Measurements from ENCODE around the gene RAB36. TPM values are rescaled to one million over a fixed set of nuclear protein-coding genes. Genes with fewer than 3 reads are reported as not detected.

RAB36 gene
- total RNA-seq, 1 donor from 2014 or later, result 0.77 TPM

DNA sequence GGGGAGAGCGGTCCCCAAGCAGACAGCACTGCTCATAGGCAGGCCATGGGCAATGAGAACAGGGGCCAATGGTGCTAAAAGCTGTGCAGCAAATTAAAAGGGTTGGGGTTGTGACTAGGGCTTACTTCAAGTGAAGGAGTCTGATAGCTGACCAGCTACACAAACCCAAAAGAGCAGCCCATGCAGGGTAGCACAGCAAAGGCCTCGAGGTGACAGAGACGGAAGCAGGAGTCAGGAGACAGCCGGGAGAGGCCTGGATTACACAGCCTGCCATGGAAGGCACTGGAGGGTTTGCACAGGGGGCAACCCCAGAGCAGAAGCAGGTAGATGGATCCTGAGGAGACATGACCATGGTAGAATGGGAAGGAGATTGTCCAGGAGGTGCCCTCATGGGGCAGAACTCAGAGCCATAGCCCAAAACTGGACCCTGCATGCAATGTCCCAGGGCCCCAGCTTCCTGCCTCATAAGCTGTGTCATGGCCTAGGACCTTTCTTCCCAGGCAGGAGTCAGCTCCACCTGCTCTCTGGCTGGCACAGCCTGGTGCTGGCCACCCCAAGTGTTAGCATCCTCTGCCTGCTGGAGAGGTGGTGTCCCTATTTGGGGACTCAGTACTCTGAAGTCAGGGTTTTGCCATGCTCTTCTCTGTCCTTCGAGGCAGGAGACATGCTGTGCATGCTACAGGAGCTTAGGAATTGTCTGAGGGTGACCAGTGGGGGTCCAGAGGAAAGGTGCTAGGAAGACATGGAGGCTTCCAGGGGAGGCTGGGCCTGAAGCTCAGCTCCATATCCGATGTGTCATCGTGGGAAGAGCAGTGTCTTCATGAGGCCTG lies 36.8 kb upstream of the RAB36 start:
- DNase-seq (ENCODE audit: low read depth in 2 of 2), result no peak

DNA sequence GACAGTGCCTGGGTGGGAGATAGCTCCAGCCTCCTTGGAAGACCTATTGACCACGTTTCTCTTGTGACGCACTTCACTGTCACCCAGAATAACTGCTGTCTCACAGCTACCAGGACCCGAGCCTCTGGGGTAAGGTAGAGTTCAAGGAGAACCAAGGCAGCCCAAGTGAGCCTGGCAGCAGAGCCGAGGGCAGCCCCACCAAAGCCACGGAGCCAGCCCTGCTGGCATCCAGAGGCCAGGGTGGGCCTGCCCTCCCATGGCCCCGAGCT lies 36.3 kb upstream of the RAB36 start:
- DNase-seq (ENCODE audit: low read depth in 2 of 2), result no peak

DNA sequence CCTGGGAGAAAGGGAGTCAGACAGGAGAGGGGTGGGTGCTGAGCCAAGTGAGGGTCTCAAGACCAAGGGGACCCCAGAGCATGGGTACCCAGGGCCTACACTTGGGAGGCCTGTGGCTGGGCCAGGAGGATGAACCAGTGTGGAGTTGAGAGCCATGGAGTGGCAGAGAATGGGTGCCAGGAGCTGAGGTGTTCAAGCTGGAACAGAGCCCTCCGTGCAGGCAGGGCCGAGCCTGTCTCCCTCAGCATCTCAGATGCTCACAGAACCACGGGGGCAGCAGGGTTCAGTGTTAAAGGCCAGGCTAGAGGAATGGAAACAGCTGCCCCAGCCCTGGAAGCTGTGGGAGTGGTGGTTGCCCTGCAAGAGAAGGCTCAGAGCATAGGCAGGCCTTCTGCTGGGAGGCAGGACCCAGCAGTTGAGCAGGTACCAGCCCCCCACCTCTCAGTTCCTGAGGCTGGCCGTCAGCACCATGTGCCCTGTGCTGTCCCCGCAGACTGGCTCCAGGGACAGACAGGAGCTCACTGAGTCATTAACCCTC lies 35.8 kb upstream of the RAB36 start:
- DNase-seq (ENCODE audit: low read depth in 2 of 2), result no peak

DNA sequence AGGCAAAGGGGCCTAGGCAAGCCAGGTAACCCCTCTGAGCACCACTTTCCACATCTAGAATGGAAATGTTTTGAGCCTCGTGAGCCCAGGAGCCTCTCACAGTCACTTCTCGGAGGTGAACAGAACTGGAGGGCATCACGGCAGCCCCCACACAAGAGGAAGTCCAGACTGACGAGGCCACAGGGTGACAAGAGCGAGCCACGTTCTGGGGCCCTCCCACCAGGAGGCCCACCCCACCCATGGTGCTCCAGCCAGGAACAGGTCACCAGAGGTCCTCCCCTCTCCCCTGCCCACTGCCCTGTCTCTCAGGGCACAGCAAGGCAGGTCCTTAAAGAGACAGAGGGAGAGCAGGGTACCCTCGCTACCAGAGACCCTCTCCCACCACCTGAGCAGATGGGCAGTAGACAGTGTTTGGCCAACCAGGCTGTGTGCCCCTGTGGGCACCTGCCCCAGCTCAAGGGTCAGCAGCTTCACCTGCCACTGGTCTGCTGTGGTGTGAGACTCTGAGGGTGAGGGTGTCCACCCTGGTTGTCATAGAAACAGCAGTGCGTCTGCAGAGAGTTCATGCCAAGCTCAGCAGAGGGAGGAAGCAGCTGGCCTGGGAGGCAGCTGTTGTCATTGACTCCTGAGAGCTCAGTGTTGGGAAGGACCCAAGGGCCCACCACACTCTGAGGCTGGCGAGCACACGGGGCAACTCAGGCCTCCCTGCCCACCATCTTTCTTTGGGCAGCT lies 34.9 kb upstream of the RAB36 start:
- DNase-seq (ENCODE audit: low read depth in 2 of 2), result peak; percentile 12 to 36

DNA sequence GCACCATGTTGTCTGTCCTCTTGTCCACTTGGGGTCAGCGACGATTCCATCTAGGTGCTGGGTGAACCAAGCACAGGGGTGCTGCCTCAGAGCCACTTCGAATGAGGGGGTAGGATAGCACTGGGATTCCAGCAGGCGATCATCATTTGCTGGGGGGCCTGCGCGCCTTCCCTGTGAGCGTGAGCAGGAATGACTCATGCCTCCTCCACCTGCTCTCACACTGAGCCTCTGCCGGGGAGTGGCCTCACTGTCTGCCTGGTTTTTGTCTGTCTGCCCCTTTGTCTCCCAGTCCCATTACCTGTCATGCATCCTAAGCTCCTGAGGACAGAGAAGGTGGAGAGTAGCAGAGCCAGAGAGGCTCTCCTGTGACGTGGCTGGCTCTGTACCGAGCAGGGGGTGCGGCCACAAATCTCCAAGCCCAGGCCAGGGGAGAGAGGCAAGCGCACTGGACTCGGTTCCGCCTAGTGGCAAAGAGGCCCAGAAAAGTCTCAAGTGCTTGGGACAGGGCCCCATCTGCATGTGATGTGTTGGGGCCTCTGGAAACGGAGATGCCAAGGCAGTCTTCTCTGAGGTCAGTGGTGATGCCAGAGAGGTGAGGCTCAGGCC lies 34.3 kb upstream of the RAB36 start:
- DNase-seq (ENCODE audit: low read depth in 2 of 2), result no peak

DNA sequence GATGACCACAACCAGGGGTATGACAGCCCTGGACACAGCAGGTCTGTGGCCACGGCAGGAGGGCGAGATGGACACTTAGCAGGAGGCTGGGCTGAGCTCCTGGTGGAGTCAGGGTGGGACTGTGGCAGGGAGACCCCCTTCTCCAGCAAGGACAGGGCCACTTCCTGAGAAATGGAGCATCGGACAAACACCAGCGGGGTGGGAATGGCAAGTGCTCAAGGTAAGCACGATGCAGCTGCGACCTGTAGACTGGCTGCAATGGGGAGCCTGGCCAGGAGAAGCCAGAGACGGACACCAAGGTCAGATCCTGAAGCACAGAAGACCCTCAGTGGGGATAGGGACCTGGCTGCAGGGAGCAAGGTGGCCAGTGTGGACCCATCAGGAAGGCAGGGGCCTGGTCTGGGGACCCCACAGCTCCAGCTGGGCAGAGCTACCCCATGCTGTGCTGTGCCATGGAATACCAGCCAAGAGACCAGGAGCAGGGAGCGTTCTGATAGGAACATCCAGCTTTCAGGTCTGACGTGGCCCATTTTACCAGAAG lies 32.7 kb upstream of the RAB36 start:
- no peak for DNase-seq (ENCODE audit: low read depth in 2 of 2)

DNA sequence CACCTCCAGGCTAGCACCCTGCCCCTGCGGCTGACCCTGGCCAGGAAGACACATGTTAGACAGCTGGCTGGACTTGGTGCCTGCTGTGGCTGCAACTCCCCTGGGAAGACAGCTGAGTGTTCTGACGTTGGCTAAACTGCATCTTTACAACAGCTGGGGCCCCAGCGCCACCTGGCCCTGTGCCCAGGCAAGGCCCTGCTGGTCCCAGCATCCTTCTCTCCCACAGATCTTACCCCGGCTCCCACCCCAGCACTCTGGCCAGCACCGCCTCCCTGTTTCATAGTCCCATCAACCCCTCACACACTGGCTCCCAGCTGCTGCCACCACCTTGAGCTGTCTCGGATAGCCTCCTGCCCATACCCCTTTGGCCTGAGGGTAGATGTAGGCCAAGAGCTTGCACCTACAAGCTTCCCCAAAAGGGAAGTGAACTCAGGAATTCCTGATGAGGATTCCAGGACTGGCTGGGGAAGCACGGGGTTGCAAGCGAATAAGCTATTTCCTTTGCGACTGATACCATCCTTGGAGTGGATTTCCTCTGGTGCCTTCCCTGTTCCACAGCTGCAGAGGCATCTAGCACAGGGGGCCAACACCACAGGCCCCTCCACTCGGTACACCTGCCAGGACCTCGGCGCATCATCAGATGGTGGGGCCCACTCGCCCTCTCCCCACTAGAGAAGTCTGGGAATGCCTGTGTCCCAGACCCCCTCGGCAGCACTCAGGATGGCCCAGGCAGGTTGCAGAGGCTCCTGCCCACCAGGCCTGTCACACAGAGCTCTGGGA lies 32.0 kb upstream of the RAB36 start:
- no peak for DNase-seq (ENCODE audit: low read depth in 2 of 2)

DNA sequence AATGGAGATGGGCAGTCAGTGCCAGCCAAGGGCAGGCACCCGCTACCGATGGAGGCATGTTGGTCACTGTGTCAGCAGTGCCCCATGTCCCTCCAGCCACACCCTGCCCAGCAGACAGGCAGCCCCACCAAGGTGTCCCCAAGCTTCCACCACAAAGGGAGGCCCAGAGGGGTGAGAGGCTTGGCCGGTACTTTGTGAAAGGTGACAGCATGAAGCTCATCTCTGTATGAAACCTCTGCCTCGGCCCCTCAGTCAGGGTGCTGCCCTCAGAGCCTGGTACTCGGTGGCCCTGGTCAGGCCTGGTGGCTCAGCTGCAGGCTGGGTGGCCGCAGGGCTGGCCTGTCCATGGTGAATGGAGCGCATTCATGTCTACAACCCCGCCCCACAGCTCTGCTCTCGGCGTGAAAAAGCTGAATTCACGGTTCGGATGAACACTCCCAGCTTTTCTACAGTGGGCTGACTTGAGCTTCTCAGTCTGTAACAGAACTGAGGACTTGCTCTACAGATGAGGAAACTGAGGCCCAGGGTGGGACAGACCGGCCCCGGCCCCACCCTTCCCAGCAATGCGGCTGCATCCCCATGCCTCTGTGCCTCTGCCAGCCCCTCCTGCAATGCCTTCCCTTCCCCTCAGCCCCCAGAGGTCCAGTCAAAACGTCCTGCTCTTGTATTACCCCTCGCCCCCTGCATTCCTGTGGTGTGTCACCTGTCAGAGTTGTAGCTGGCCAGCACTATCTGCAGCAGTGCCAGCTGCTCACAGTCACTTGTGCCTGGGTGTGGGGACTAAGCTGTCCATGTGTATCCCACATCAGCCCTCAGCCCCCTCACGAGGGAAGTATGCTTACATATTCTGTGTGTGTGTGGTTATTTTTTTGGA lies 31.2 kb upstream of the RAB36 start:
- DNase-seq (ENCODE audit: low read depth in 2 of 2), result no peak

DNA sequence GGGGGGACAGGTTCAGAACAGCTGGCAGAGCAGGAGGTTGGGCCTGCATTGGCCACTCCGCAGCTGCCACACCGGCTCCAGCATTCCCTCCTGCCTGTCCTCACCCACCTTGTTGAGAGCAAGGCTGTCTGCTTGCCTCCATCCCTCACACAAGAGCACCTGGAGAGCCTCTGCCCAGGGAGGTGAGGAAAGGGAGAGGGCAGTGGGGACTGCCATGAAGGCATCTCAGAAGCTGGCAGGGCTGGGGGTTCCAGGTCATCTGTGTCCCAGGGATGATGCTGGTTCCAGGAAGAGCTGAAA lies 30.6 kb upstream of the RAB36 start:
- DNase-seq (ENCODE audit: low read depth in 2 of 2), result no peak

DNA sequence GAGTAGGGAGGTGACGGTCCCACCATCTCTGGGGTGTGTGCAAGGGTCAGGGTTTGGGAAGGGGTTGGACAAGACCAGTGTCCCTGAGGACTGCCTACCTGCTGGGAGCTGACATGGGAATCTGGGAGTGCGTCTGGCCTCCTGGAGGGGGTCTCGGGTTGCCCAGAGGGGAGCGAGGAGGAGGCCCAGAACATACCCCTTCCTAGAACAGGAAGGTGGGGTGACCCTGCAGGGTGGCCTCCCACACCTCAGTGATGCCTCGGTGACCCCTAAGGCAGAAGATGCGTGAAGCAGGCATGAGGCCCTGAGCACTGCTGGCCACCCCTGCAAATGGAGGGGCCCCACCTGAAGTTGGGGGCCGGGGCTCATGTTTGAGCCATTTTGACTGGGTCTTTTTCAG lies 29.9 kb upstream of the RAB36 start:
- no peak for DNase-seq (ENCODE audit: low read depth in 2 of 2)

DNA sequence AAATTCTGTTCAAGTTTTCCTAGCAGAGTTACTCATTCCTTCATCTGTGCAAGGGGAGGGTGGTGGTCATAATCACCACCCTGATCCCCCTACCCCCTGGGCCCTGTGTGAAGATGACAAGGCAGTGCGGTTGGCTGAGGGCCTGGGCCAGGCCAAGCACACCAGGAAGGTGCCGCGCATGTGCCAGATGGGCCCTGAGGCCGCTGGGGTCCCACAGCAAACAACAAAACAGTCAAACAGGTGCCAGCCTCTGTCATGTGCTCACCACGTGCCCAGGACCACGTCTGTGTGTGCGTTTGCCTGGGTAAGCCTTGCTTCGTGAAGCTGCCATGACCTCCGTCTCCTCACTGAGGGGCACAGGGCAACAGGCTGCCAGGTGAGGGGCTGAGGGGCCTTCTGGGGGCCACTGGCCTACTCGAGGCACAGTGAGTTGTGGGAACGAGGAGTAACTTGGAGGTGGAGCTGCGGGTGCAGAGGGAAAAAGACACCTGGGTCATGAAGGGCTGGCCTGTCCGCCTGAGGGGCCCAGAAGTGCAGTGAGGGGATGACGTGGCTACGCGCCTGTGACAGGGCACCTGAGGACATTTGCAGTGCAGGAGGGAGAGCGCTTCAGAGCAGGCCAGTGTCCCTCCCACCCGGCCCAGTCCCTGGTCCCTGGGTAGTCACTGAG lies 29.3 kb upstream of the RAB36 start:
- DNase-seq (ENCODE audit: low read depth in 2 of 2), result no peak

DNA sequence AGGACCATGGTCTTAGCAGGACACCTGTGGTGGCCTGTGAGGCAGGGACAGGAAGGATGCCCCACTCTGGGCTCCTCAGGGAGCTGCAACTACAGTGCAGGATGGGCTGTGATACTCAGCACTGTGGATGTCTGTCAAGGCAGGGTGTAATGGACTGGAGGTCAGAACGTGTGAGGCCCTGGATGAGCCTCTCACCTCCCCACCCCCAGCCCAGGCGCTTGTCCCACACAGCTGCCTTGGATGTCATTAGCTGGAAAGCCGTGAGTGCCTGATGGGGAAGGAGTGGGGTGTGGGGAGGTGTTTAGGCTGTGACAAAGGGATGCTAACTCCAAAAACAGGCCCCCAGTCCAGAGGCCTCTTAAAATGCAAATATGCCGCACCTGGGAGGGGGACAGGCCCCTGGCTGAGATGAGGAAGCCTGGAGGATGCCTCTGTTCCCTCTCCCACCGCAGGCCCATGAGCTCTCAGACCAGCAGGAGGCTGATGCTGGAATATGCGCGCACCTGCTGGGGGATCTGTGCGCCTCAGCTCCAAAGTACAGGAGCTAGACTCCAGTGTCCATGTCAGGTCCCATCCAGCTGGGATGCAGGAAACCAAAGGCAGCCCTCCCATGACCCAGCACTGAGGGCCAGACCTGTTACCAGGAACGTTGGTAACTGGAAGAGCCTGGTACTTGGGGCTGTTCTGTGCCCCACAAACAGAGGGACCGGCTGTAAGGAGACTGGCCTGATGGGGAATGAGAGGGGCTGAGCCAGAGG lies 28.6 kb upstream of the RAB36 start:
- no peak for DNase-seq (ENCODE audit: low read depth in 2 of 2)

DNA sequence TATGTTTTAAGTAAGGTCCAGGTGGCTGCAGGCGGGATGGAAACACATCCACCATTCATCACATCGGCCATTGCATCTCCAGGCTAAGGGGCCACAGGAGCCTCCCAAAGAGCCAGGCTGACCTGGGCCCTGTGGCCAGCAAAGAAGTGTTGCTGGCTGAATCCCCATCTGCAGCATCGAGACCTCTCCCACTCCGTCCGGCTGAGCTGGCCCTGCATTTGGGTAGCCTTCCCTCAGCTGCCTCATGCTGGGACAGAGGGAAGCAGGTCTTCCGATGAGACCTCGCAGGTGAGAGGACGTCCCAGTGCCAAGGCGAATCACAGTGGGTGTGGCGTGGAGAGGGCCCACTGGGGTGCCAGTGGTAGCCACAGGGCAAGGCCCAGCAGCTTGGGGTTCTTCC lies 28.0 kb upstream of the RAB36 start:
- DNase-seq (ENCODE audit: low read depth in 2 of 2), result no peak

DNA sequence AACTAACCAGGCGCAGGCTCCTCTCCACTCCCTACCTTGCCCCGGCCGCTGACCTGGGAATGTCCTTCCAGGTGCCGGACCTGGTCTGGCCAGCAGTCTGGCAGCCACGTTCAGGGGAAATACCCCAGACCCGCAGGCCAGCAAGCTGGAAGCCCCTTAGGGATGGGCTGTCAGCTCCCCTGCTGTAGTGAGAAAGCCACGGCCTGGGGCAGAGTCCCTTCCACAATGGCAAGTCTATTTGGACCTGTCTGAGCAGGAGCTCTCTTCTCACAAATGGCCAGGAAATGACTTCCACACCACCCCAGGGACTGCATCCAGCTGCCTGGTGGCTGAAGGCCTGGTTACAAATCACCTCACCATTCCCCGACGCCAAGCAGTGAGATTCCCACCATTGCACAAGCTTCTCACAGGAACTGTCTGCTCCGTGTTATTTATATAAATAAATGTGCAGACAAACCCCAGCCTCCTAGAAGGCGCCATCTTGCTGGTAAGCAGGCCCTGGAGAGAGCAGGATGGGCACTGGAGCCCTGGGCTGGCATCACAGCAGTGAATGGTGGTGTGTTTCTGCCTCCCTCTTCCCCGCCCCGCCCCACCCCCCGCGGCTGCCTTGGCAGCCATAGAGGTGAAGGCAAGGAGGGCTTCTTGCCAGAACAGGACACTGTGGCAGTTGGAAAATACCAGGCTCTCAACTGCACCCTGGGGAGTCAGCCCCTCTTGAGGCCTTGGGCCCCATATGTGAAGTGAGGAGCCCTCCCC lies 27.2 kb upstream of the RAB36 start:
- DNase-seq (ENCODE audit: low read depth in 2 of 2), result no peak

DNA sequence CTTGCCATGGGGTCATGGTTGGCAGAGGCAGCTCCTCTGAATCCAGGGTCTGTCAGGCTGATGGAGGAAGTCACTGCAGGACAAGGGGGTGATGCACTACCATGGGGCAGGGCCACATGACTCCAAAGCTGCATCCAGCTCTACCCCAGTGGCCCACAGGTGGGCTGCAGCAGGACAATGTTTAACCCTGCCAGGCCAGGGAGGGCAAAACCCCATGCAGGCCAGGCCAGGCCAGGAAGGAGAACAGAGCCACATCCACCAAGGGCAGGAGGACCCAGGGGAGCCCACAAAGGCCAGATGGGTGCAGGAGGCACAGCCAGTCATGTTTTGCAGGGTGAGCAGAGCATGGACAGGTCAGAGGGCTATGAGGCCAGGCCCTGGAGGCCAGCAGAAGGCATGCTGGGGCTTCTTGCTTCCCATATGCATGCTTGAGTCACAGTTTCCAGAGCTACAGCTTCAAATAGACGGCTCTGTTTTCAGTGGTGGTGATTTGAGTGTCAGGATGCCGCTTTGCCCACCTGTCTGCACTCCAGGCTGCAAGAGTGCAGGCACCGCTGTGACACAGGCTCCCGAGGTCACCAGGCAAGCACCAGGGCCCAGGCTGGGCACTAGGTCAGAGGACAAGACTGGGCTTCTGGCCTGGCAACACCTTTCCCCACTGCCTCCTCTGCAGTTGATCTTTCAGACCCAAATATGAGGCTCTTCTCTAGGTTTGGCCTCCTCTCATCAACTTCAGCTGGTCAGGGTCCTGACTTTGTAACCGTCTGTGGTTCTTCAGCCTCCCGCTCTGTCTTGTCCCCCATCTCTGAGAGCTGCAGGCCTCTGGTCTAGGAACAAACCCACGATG lies 26.4 kb upstream of the RAB36 start:
- DNase-seq (ENCODE audit: low read depth in 2 of 2), result no peak

DNA sequence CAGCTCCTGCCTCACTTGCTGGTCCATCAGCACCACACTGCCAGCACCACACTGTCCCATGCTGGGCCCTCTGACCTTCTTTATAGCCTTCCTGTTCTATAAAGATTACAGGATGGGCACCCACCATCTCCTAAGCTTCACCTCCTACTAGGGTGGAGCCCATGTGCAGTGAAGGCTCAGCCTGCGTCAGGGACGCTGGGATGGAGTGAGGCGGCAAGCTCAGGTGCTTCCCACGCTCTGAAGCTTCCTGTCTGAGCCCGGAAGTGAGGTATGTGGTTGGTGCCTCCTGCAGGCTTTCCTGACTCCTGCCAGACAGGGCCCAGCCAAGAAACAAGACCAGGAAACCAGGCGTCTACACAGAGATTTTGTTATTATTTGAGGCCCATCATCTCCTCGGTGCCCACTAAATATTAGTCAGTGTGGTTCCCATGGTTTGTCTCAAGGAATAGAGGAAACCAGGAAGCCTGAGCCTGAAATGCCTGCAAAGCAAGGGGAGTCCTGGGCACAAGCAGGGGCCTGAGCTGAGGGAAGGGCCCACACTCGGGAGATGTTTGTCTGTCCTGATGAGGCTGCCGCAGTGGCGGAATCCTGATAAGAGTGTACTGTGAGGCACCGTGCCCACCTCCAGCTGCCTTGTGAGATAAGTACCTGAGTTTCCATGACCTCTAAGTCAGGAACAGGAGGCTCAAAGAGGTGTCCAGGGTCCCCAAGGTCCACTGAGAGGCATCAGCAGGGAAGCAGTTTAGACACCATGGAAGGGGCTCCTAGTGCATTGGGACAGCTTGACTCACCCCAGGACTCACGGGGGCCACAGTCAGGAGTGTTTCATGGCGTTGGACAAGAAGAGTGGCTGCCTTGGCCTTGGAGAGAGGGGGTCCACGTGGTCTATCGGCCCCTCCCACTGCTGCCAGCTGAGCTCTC lies 25.5 kb upstream of the RAB36 start:
- DNase-seq (ENCODE audit: low read depth in 2 of 2), result peak; percentile 7 to 55

DNA sequence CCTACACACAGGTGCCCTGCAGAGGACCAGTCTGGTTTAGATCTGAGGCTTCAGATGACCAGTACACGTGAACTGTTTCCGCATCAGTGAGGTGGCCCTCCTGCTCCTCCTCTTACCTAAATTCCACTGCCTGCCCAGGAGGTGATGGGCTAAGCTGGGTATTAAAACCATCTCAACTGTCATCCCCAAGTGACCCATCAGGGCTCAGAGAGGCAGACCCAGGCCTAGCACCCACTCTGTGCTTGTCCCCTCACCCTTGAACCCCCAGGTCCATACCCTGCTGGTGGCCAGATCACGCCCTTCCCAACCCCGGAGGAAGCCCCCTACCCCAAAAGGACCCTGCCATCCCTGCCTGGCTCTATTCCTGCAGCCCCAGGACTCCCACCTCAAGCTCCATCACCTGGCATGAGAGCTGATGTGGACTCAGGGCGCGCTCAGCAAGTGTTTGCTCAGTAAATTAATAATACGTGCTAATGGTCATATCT lies 24.8 kb upstream of the RAB36 start:
- no peak for DNase-seq (ENCODE audit: low read depth in 2 of 2)

Measured in dermis microvascular lymphatic vessel endothelial cell (primary cell).